Sigmoid colon (tissue), 7 donors: ENCODE data around the gene PREX1. TPM values are rescaled to one million over a fixed set of nuclear protein-coding genes. Genes with fewer than 3 reads are reported as not detected.
A peak's percentile ranks its signal among the peaks of the same experiment; 100 is the strongest.

Experiments
- DNase-seq: peaks from one replicate; pipeline ENCODE4 v3.0.0-alpha.2; 2019
- H3K27ac ChIP-seq, 4 donors: fragments of 200-600 bp; sonication (generic); one replicate each; pipeline ENCODE4 v1.5.1; 2016 to 2019; ENCODE audit warnings: mild to moderate bottlenecking in 1 of 4
- H3K27me3 ChIP-seq, 3 donors: fragments of 200-600 bp; sonication (generic); one replicate each; pipeline ENCODE4 v1.5.1; 2019; ENCODE audit warnings: mild to moderate bottlenecking in 1 of 3
- H3K36me3 ChIP-seq, 4 donors: fragments of 200-600 bp; sonication (generic); one replicate each; pipeline ENCODE4 v1.5.1; 2016 to 2019
- H3K4me1 ChIP-seq, 4 donors: fragments of 200-600 bp; sonication (generic); one replicate each; pipeline ENCODE4 v1.5.1; 2017 to 2019
- H3K4me3 ChIP-seq, 4 donors: fragments of 200-600 bp; sonication (generic); one replicate each; pipeline ENCODE4 v1.5.1; 2017 to 2019; ENCODE audit warnings: mild to moderate bottlenecking in 2 of 4, moderate library complexity in 1 of 4
- H3K9me3 ChIP-seq, 4 donors: fragments of 200-600 bp in 3 of 4; sonication (generic) in 3 of 4; one replicate each; pipeline versions ENCODE4 v1.5.1 to v1.6.1; 2013 to 2019
- EP300 ChIP-seq, 4 donors: sonication (generic); formaldehyde crosslinking; IDR thresholded peaks; one replicate each; pipeline ENCODE4 v1.6.1; 2017; ENCODE audit warnings: antibody characterized with exemption in 4 of 4
- POLR2A ChIP-seq, 2 donors: fragments of 450-650 bp; IDR thresholded peaks; one replicate each; pipeline ENCODE4 v1.6.1; 2016; ENCODE audit warnings: antibody characterized with exemption in 2 of 2, mild to moderate bottlenecking in 2 of 2, moderate library complexity in 2 of 2
- POLR2AphosphoS5 ChIP-seq, 4 donors: sonication (generic); formaldehyde crosslinking; IDR thresholded peaks; one replicate each; pipeline ENCODE4 v1.6.1; 2017; ENCODE audit warnings: antibody characterized with exemption in 4 of 4
- WGBS, 2 donors: extraction: QIAGEN DNeasy Blood & Tissue Kit; methylation state at CpG; one replicate each; pipeline ENCODE4 v1.1.7; 2013; 5-methylcytosine and 5-hydroxymethylcytosine counted together
- intact Hi-C: fragments of 100-400 bp; cut with DNase I; formaldehyde crosslinking; loops from one replicate; pipeline ENCODE4 v1.15.1; 2023
- polyA plus RNA-seq, 3 donors: library from polyadenylated mRNA; stranded (reverse); fragments of 200-250 nt; gene quantifications; one replicate each; pipeline ENCODE4 v1.2.3, GENCODE V29; 2013
- total RNA-seq, 4 donors: library from RNA; depleted of rRNA; stranded (reverse); fragments of >200 nt; gene quantifications; one replicate each; pipeline ENCODE4 v1.1.0, GENCODE V29; 2016
- TF ChIP-seq, protein P1 (sequence below), 4 experiments: fragments of 450-650 bp in 3 of 4; fragments of 200-600 bp in 1 of 4; IDR thresholded peaks; one replicate each; pipeline ENCODE4 v1.5.1; 2016 to 2019; ENCODE audit warnings: antibody characterized with exemption in 4 of 4, mild to moderate bottlenecking in 3 of 4, moderate library complexity in 2 of 4
- donor health status: healthy with polysubstance abuse.
- donor health status: Bipolar disorder and iron deficiency.
- donor health status: healthy.

Gene PREX1
- total and polyA plus RNA-seq, 7 donors = 5.4 to 22.9 (median 15.5) TPM

DNA sequence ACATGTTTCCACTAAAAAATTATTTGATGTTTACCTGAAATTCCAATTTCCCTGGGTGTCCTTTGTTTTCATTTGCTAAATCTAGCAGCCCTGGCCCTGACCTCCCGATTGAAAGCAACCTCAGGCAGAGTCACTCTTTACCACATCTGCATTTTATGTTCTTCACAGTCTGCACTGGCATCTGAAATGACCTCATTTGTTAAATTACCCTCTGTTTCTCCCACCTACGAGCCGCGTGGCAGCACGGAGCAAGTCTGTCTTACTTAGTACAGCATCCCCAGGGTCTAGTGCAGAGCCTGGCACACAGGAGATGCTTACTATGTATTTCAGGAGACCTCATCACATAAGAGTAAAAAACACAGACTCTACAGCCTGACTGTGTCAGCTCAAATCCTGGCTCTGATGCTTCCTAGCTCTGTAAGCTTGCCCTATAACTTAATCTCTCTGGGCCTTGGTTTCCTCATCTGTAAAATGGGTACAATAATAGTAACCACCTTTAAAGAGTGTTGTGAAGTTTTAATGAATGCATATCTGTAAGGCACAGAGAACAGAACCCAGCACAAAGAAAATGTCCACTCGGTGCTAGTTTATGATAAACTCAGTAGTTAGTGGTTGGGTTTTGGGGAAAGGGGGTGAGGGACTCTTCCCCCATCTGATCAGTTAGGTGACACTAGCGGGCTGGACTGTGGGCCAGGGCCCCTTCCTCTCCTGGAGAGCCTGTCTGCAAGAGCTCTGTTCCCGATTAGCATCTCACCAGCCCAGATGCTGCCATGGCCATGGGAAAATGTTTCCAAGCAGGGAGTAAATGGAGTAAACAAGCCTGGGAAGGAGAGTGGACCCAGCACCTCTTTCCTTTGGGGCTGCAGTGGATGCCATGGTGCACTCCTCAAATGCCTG, 88.2 kb downstream of the PREX1 start:
- Histone ChIP-seq H3K9me3 (no peaks in the 10 kb centered on the region), H3K4me1 (peaks cover 0 to 12% (median 5%) of the 10 kb centered on the region in 4 donors), H3K27ac (no peak overlapping the region), H3K27me3 (no peaks in the 10 kb centered on the region), H3K36me3 (no peaks in the 10 kb centered on the region), H3K4me3 (no peak overlapping the region)
- DNase-seq = no peak
- no peak for TF ChIP-seq POLR2AphosphoS5 (IDR thresholded peaks at IDR 0.05)
- TF ChIP-seq POLR2A (IDR thresholded peaks at IDR 0.05) = no peak
- TF ChIP-seq, protein P1, sequence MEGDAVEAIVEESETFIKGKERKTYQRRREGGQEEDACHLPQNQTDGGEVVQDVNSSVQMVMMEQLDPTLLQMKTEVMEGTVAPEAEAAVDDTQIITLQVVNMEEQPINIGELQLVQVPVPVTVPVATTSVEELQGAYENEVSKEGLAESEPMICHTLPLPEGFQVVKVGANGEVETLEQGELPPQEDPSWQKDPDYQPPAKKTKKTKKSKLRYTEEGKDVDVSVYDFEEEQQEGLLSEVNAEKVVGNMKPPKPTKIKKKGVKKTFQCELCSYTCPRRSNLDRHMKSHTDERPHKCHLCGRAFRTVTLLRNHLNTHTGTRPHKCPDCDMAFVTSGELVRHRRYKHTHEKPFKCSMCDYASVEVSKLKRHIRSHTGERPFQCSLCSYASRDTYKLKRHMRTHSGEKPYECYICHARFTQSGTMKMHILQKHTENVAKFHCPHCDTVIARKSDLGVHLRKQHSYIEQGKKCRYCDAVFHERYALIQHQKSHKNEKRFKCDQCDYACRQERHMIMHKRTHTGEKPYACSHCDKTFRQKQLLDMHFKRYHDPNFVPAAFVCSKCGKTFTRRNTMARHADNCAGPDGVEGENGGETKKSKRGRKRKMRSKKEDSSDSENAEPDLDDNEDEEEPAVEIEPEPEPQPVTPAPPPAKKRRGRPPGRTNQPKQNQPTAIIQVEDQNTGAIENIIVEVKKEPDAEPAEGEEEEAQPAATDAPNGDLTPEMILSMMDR (IDR thresholded peaks at IDR 0.05) = no peak
- no peak for TF ChIP-seq EP300 (IDR thresholded peaks at IDR 0.05)
- WGBS, 2 donors = 71 to 77% methylated on average over 8 of the region's 8 CpGs
- intact Hi-C loops = no loop called here

DNA sequence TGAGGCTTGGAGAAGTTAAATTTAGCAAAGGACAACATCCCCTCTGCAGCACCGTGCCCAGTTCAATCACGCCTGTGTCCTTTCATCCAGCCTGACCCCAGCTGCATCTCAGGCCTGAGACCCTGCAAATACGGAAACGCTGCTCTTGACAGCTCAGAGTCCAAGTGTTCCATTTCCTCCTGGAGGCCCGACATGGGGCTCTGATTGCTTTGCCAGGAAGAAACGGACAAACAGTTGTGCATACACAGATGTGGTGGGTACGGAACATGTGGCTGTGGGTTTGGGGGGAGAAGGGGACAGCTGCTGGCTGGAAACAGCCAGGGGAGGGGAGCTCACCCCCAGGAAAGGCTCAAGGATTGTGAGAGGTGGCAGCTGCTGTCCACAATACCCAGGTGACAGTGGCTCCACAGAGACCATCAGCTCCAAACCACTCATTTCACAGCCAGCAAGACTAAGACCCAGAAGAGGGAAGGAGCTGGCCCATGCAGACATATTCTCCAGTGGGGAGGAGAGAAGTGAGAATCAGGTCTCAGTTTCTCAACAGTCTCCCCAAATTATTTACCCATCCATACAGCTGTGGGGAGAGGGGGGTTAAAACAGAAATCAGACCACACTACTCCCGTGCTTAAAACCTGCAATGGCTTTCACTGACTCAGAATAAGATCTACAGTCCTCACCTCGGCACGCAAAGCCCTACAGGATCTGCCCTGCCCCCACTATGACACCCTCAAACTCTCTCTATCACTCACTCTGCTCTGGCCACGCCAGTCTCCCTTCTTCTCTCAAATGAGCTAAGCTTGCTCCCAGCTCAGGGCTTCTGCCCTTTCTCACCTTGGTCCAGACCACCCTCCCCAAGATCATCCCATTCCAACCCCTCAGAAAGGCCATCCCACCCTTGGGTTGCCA, 89.1 kb downstream of the PREX1 start:
- intact Hi-C loops = no loop called here
- no peak overlapping the region for H3K27ac ChIP-seq

DNA sequence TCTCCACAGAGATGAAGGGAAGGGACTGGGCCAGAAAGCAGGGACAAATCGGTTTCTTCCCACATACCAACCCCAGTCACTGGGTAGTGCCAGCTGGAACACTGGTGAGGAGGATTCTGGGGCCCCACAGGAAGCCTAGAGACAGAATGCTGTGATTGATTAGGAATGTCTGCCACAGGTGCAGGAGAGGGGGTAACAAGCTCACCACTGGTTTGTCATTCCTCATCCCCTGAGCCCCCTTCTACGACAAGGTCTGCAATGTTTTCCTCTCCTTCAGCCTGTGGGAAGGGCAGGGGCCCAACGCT, 89.8 kb downstream of the PREX1 start:
- no peak for DNase-seq
- 39 to 50% methylated on average over 3 of the region's 3 CpGs for WGBS, 2 donors
- Histone ChIP-seq H3K4me3 (no peak overlapping the region), H3K9me3 (no peaks in the 10 kb centered on the region), H3K27ac (no peak overlapping the region), H3K4me1 (peaks cover 0 to 12% (median 5%) of the 10 kb centered on the region in 4 donors), H3K36me3 (no peaks in the 10 kb centered on the region), H3K27me3 (no peaks in the 10 kb centered on the region)
- no peak for TF ChIP-seq EP300 (IDR thresholded peaks at IDR 0.05)
- TF ChIP-seq POLR2AphosphoS5 (IDR thresholded peaks at IDR 0.05) = no peak
- TF ChIP-seq POLR2A (IDR thresholded peaks at IDR 0.05) = no peak
- TF ChIP-seq, protein P1 (IDR thresholded peaks at IDR 0.05) = no peak
- intact Hi-C loops = no loop called here

More for the DNA sequence above, 89.1 kb downstream of the PREX1 start:
- peak; percentile 25 for DNase-seq
- WGBS, 2 donors = 22 to 29% methylated on average over 11 of the region's 11 CpGs
- TF ChIP-seq POLR2AphosphoS5 (IDR thresholded peaks at IDR 0.05) (no peak), EP300 (IDR thresholded peaks at IDR 0.05) (no peak), POLR2A (IDR thresholded peaks at IDR 0.05) (no peak)
- TF ChIP-seq, protein P1 (IDR thresholded peaks at IDR 0.05) = no peak
- Histone ChIP-seq H3K27me3 (no peaks in the 10 kb centered on the region), H3K4me1 (peaks cover 0 to 12% (median 5%) of the 10 kb centered on the region in 4 donors), H3K9me3 (no peaks in the 10 kb centered on the region), H3K36me3 (no peaks in the 10 kb centered on the region), H3K4me3 (no peak overlapping the region)

DNA sequence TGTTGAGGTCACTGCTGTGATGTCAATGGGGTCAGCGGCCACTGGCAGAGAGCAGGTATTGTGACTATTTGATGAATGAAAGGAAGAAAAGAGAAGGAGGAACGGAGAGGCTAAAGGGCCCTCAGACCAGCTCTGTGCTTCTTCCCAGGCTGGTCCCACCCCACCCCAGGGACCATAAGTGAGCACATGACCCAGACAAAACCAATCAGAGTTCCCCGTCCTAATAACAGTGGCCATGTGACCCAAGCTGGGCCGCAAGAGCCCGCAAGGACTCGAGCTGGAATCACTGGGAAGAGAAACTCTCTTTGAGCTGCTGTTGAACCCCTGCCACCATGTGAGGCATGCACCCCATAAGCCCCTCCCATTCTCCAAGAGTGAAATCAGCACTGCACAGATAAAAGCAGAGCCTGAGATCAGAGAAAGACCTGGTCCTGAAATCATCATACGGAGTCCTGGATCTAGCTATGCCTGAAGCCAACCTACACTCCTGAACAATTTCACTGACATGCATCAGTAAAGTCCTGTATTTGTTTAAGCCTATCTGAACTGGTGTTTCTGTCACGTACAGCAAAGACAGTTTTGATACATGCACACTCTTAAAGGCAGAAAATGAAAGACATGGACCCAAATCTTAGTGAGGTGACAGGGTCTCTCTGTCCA, 90.2 kb downstream of the PREX1 start:
- Histone ChIP-seq H3K27me3 (no peaks in the 10 kb centered on the region), H3K4me1 (peaks cover 0 to 12% (median 5%) of the 10 kb centered on the region in 4 donors), H3K4me3 (no peak overlapping the region), H3K27ac (no peak overlapping the region), H3K36me3 (no peaks in the 10 kb centered on the region), H3K9me3 (no peaks in the 10 kb centered on the region)
- intact Hi-C loops = no loop called here
- no peak for TF ChIP-seq POLR2A (IDR thresholded peaks at IDR 0.05)
- TF ChIP-seq POLR2AphosphoS5 (IDR thresholded peaks at IDR 0.05) = no peak
- TF ChIP-seq, protein P1 (IDR thresholded peaks at IDR 0.05) = no peak
- no peak for DNase-seq
- WGBS, 2 donors = 89 to 90% methylated on average over 8 of the region's 8 CpGs
